Measurements from ENCODE around the gene NTSR2. TPM values are rescaled to one million over a fixed set of nuclear protein-coding genes. Genes with fewer than 3 reads are reported as not detected.
A peak's percentile ranks its signal among the peaks of the same experiment; 100 is the strongest.

NTSR2 gene
- total RNA-seq, 2 donors from 2014 or later, result not detected

DNA sequence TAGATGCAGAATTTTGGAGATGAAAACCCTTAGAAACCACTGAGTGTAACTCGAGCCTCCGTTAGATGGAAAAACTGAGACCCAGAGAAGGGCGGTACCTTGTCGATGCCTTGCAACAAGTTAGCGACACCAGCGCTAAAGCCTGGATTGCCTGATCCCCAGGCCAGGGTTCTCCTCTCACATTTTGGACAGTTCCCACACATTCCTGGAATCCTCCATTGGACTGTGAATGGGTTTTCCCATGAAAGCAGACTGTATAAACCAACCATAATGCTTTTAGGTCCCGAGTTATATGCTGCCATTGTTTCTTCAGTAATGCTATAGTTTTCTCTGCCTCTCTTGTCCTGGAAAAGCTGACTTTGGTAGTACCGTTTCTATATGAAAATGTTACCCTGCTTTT is 39.3 kb upstream of the NTSR2 start:
- H3K4me1 Mint-ChIP-seq (ENCODE audit: low read depth in 2 of 2), result no peaks in the 10 kb centered on the region
- no peaks in the 10 kb centered on the region for H3K36me3 Mint-ChIP-seq
- ATAC-seq (no peak), DNase-seq (ENCODE audit: low spot score) (no peak)
- no peak overlapping the region for H3K27ac Mint-ChIP-seq
- peaks cover 2 to 6% of the 10 kb centered on the region in 2 donors for H3K27me3 Mint-ChIP-seq
- H3K9me3 Mint-ChIP-seq, result no peaks in the 10 kb centered on the region
- H3K4me3 Mint-ChIP-seq, result no peak overlapping the region

DNA sequence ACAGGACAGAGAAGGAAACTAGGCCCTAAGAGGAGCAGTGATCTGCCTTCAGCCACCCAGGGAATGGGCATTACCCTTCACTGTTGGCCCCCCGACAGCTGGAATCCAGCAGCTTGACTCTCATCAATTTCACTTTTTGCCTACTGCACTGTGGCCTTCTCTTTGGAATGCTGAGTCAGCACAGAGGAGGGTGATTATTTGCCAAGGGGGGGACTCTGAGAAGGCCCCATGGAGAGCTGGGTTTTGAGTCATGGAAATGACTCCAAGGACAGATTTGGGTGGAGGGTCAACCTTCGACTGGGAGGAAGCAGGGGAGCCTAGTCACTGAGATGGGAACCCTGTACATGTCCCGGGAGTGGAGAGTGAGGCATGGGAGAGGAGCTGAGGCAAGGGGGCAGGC is 38.1 kb upstream of the NTSR2 start:
- Mint-ChIP-seq H3K27me3 (peaks cover 2 to 6% of the 10 kb centered on the region in 2 donors), H3K27ac (no peak overlapping the region), H3K4me3 (no peak overlapping the region), H3K4me1 (ENCODE audit: low read depth in 2 of 2) (no peaks in the 10 kb centered on the region), H3K36me3 (no peaks in the 10 kb centered on the region), H3K9me3 (no peaks in the 10 kb centered on the region)
- no peak for ATAC-seq
- peak; percentile 53 for DNase-seq (ENCODE audit: low spot score)

GRCh38 chr2:11705711-11706110 is 35.7 kb upstream of the NTSR2 start:
- ATAC-seq (no peak), DNase-seq (ENCODE audit: low spot score) (no peak)
- Mint-ChIP-seq H3K9me3 (no peaks in the 10 kb centered on the region), H3K27me3 (no peaks in the 10 kb centered on the region), H3K36me3 (no peaks in the 10 kb centered on the region), H3K27ac (no peak overlapping the region), H3K4me3 (no peak overlapping the region), H3K4me1 (ENCODE audit: low read depth in 2 of 2) (no peaks in the 10 kb centered on the region)

- Mint-ChIP-seq H3K4me1 (ENCODE audit: low read depth in 2 of 2) (no peaks in the 10 kb centered on the region), H3K4me3 (no peak overlapping the region), H3K36me3 (no peaks in the 10 kb centered on the region), H3K27ac (no peak overlapping the region), H3K9me3 (no peaks in the 10 kb centered on the region), H3K27me3 (no peaks in the 10 kb centered on the region)
- DNase-seq (ENCODE audit: low spot score) (peak; percentile 44), ATAC-seq (no peak)
Observed at GRCh38 chr2:11705063-11705462, 35.1 kb upstream of the NTSR2 start.

GRCh38 chr2:11703700-11704099 is 33.7 kb upstream of the NTSR2 start:
- Mint-ChIP-seq H3K4me3 (no peak overlapping the region), H3K4me1 (ENCODE audit: low read depth in 2 of 2) (no peaks in the 10 kb centered on the region), H3K27ac (no peak overlapping the region), H3K36me3 (no peaks in the 10 kb centered on the region), H3K9me3 (no peaks in the 10 kb centered on the region), H3K27me3 (peaks cover 0 to 2% of the 10 kb centered on the region in 2 donors)
- ATAC-seq (no peak), DNase-seq (ENCODE audit: low spot score) (peak; percentile 51)

GRCh38 chr2:11702946-11703345 is 33.0 kb upstream of the NTSR2 start:
- no peak for DNase-seq (ENCODE audit: low spot score)
- no peak for ATAC-seq
- Mint-ChIP-seq H3K36me3 (no peaks in the 10 kb centered on the region), H3K27me3 (peaks cover 0 to 2% of the 10 kb centered on the region in 2 donors), H3K4me1 (ENCODE audit: low read depth in 2 of 2) (no peaks in the 10 kb centered on the region), H3K9me3 (no peaks in the 10 kb centered on the region), H3K27ac (no peak overlapping the region), H3K4me3 (no peak overlapping the region)

- Mint-ChIP-seq H3K9me3 (no peaks in the 10 kb centered on the region), H3K27me3 (peaks cover 0 to 2% of the 10 kb centered on the region in 2 donors), H3K27ac (no peak overlapping the region), H3K4me3 (no peak overlapping the region), H3K4me1 (ENCODE audit: low read depth in 2 of 2) (no peaks in the 10 kb centered on the region), H3K36me3 (no peaks in the 10 kb centered on the region)
- ATAC-seq (no peak), DNase-seq (ENCODE audit: low spot score) (peak; percentile 39)
Observed at GRCh38 chr2:11701751-11702301, 31.8 kb upstream of the NTSR2 start.

DNA sequence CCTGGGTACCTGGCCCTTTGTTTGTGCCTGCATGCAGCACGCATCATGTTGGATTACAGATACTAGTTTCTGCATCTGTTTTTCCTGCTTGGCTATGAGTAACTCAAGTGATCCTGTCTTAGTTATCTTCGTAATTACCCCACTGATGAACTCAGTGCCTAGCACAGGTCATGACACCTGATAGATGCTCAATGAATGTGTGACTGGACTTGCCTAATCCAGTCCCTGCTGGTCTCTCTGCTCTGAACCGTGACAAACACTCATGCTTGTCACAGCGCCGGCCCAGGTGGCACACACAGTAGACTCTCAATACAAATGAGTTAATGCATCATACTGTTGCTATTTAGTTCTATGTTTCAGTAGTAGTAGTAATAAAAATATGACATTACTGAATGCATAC is 31.2 kb upstream of the NTSR2 start:
- Mint-ChIP-seq H3K4me1 (ENCODE audit: low read depth in 2 of 2) (no peaks in the 10 kb centered on the region), H3K27me3 (peaks cover 0 to 2% of the 10 kb centered on the region in 2 donors), H3K36me3 (no peaks in the 10 kb centered on the region), H3K4me3 (no peak overlapping the region), H3K9me3 (no peaks in the 10 kb centered on the region), H3K27ac (no peak overlapping the region)
- DNase-seq (ENCODE audit: low spot score) (no peak), ATAC-seq (no peak)

DNA sequence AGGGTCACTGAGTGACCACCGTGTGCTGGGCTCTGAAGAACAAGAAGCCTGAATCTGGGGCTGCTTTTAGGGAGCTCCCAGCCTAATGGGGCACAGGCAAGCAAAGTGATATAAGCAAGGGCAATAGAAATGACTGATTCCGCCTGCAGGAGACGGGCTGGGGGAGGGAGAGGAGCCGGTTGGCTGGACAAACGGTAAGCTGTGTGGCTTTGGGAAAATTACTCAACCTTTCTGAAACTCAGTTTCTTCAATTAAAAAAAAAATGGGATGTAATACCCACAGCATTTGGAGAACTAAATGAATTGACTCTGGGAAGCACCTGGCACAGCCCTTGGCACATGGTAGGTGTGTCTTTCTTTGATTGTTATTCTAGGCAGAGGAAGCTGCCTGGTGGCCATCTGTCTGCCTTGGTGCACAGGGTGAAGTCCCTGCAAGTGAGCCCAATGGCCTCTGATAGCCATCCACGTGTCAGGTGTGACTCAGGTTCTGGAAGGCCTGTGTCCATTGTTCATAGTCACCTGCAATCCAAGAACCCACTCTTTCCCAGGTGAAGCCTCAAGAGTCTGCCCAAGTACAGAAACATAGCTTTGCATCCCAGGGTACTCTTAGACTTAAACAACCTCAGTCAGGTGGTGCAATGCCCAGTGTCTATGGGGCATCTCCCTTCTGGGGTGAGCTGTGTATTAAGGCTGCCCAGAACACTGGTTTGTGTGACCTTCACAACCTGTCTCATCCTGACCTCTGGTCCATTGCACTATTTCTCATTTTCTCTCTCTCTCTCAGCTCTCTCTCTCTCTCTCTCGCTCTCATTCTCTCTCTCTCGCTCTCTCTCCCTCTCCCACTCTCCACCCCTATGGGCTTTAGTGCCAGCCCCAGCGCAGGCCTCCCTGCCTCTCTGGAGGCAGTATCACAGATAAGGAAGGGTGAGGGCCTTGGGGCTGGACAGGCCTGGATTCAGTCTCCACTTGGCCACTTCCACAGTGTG is 30.0 kb upstream of the NTSR2 start:
- Mint-ChIP-seq H3K4me1 (ENCODE audit: low read depth in 2 of 2) (peaks cover 0 to 7% of the 10 kb centered on the region in 2 donors), H3K27ac (no peak overlapping the region), H3K36me3 (no peaks in the 10 kb centered on the region), H3K4me3 (no peak overlapping the region), H3K9me3 (no peaks in the 10 kb centered on the region), H3K27me3 (peaks cover 0 to 5% of the 10 kb centered on the region in 2 donors)
- ATAC-seq (no peak), DNase-seq (ENCODE audit: low spot score) (no peak)

DNA sequence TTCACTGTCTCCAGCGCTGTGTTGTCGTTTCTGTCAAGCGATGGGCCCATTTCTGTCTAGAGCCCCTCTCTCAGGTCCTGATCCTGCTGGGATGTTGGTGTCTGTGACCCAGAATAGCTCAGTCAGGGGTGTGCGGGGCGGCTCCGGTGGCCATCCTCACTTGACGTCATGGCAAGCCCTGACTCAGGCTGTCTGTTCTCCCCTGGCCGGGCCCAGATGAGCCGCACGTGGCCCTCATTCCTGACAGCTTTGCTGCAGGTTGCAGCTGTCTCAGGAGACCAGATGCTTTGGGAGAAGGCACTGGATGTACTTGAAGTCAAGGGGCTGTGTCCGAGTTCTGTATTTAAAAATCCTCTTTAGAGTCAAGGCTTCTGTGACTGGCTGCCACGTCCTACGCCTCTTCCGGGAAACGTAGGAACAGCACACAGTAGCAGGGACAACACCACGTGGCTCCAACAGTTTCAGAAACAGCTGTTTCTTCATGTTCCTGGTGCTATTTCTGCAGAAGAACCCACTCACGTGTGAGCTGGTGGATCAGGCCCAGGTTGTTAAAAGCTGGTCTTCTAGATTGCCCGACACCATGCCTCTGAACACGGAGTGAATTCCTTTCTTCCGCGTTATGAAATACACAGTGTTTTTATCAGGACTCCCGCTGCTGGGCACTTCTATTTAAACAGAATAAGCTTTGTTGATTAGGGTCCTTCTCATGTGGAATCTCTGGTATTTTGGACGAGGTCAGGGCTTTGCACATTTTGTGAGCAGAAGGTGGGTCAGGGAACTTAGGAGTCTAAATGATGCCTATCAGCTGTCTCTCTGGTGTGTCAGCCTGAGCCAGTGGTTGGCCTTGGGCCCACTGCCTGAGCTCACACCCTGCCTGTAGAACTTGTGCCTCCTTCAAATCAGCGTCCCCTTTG is 28.3 kb upstream of the NTSR2 start:
- ATAC-seq, result no peak

GRCh38 chr2:11697103-11697871 is 27.3 kb upstream of the NTSR2 start:
- no peak for ATAC-seq
- Mint-ChIP-seq H3K36me3 (no peaks in the 10 kb centered on the region), H3K27me3 (peaks cover 0 to 5% of the 10 kb centered on the region in 2 donors), H3K4me1 (ENCODE audit: low read depth in 2 of 2) (peaks cover 0 to 10% of the 10 kb centered on the region in 2 donors), H3K4me3 (no peak overlapping the region), H3K9me3 (no peaks in the 10 kb centered on the region), H3K27ac (no peak overlapping the region)
- DNase-seq (ENCODE audit: low spot score), result no peak

More for the DNA sequence above, 28.3 kb upstream of the NTSR2 start:
- Mint-ChIP-seq H3K27me3 (peaks cover 0 to 5% of the 10 kb centered on the region in 2 donors), H3K4me3 (no peak overlapping the region), H3K27ac (no peak overlapping the region), H3K9me3 (no peaks in the 10 kb centered on the region), H3K4me1 (ENCODE audit: low read depth in 2 of 2) (peaks cover 0 to 7% of the 10 kb centered on the region in 2 donors), H3K36me3 (no peaks in the 10 kb centered on the region)
- DNase-seq (ENCODE audit: low spot score), result no peak

- DNase-seq (ENCODE audit: low spot score) (no peak), ATAC-seq (no peak)
- Mint-ChIP-seq H3K27ac (no peak overlapping the region), H3K36me3 (no peaks in the 10 kb centered on the region), H3K4me3 (no peak overlapping the region), H3K4me1 (ENCODE audit: low read depth in 2 of 2) (peaks cover 0 to 10% of the 10 kb centered on the region in 2 donors), H3K27me3 (peaks cover 0 to 5% of the 10 kb centered on the region in 2 donors), H3K9me3 (no peaks in the 10 kb centered on the region)
Observed at GRCh38 chr2:11696736-11697102, 26.7 kb upstream of the NTSR2 start.

- Mint-ChIP-seq H3K36me3 (no peaks in the 10 kb centered on the region), H3K4me3 (no peak overlapping the region), H3K4me1 (ENCODE audit: low read depth in 2 of 2) (peaks cover 0 to 10% of the 10 kb centered on the region in 2 donors), H3K27me3 (peaks cover 0 to 5% of the 10 kb centered on the region in 2 donors), H3K27ac (no peak overlapping the region), H3K9me3 (no peaks in the 10 kb centered on the region)
- ATAC-seq, result no peak
- DNase-seq (ENCODE audit: low spot score), result no peak
Observed at GRCh38 chr2:11695576-11695975, 25.6 kb upstream of the NTSR2 start.

Data from natural killer cell treated with Interleukin-12 subunit alpha and Interleukin-12 subunit beta and Interleukin-15 and Interleukin-18, amount 100 ng/mL, for 72 hours (primary cell).